K562 (cell line): ENCODE measurements around the gene MYL4. TPM values are rescaled to one million over a fixed set of nuclear protein-coding genes. Genes with fewer than 3 reads are reported as not detected.

Experiments used
- ADNP ChIP-seq: fragments of 200-800 bp; sonication (Bioruptor generic); IDR thresholded peaks from 2 replicates; pipeline ENCODE4 v1.6.1; 2016; ENCODE audit warnings: missing genetic modification characterization, missing compliant biosample characterization
- ARID1B ChIP-seq: fragments of 450-650 bp; IDR thresholded peaks from 2 replicates; pipeline ENCODE4 v1.6.1; 2016; ENCODE audit warnings: antibody characterized with exemption, mild to moderate bottlenecking, inconsistent platforms
- CHAMP1 ChIP-seq: fragments of 450-650 bp; IDR thresholded peaks from 2 replicates; pipeline ENCODE4 v1.6.1; 2016; ENCODE audit warnings: mild to moderate bottlenecking
- FOXO4 ChIP-seq: fragments of 450-650 bp; formaldehyde crosslinking; IDR thresholded peaks from 2 replicates; pipeline ENCODE4 v1.4.0; 2020; ENCODE audit warnings: mild to moderate bottlenecking, moderate library complexity
- GABPB1 ChIP-seq: sonication (generic); formaldehyde crosslinking; IDR thresholded peaks from 2 replicates; pipeline ENCODE4 v1.8.0; 2022; ENCODE audit warnings: mild to moderate bottlenecking, missing genetic modification reagents
- JUNB ChIP-seq: fragments of 450-650 bp; formaldehyde crosslinking; conservative IDR thresholded peaks from 2 replicates; pipeline ENCODE4 v1.4.0; 2020; ENCODE audit warnings: mild to moderate bottlenecking
- SUPT5H ChIP-seq: fragments of 450-650 bp; IDR thresholded peaks from 2 replicates; pipeline ENCODE4 v1.6.1; 2016
- ZBTB40 ChIP-seq, 2 experiments: fragments of 450-650 bp in 1 of 2; sonication (generic) in 1 of 2; formaldehyde crosslinking in 1 of 2; IDR thresholded peaks; 2 replicates each; pipeline versions ENCODE4 v1.7.1 to v1.9.0; 2016 to 2022; ENCODE audit warnings: inconsistent platforms in 1 of 2, mild to moderate bottlenecking in 1 of 2, missing genetic modification reagents in 1 of 2
- ZNF512 ChIP-seq: IDR thresholded peaks from 2 replicates; pipeline ENCODE4 v1.6.1; 2016; ENCODE audit warnings: missing genetic modification characterization, missing compliant biosample characterization
- polyA plus RNA-seq, 8 experiments: library from polyadenylated mRNA; depleted of rRNA in 4 of 8; stranded (reverse) in 5 of 8; unstranded in 3 of 8; fragments of >200 nt; fragmentation: Nextera tagmentation in 2 of 8; fragmentation: Illumina TruSeq in 1 of 8; extraction: Ambion mirVana in 2 of 8; extraction: Trizol in 1 of 8; gene quantifications; 2 replicates each; pipeline versions ENCODE4 v1.2.1 to v1.2.3, GENCODE V29; 2011 to 2014; ENCODE audit warnings: inconsistent platforms in 1 of 8, missing spikeins in 1 of 8
- total RNA-seq, 7 experiments: library from RNA; depleted of rRNA in 6 of 7; stranded (reverse); fragments of >200 nt in 6 of 7; fragmentation: Illumina TruSeq in 2 of 7; extraction: Trizol in 2 of 7; gene quantifications; 2 replicates each; pipeline versions ENCODE4 v1.2.1 to v1.2.3, GENCODE V29; 2011 to 2021; ENCODE audit warnings: low replicate concordance in 1 of 7

MYL4 gene
- total and polyA plus RNA-seq, 9 of the 15 experiments (the other 6 are each of a cell fraction or from before 2014, with no cell fraction given), result 117 to 423 (median 221) TPM

- TF ChIP-seq ZBTB40 (IDR thresholded peaks at IDR 0.05), result peak; percentile 56
- TF ChIP-seq ZBTB40 (CRISPR knock-in tag; IDR thresholded peaks at IDR 0.05), result no peak
- TF ChIP-seq ADNP (tag), result no peak
- TF ChIP-seq JUNB, result no peak
- TF ChIP-seq GABPB1, result no peak
- TF ChIP-seq SUPT5H, result no peak; the same call in 1 of the 2 replicates
- TF ChIP-seq ARID1B, result peak; percentile 22
- TF ChIP-seq CHAMP1, result peak; percentile 30; the same call in 1 of the 2 replicates
- peak; percentile 41 for TF ChIP-seq ZNF512 (tag)
- TF ChIP-seq FOXO4, result 0 out of 2 replicates have a peak, but pooled peaks have one; percentile 58
Measured at GRCh38 chr17:47189732-47190237, 19.4 kb upstream of the MYL4 start (continued).
